Glutamatergic neuron (in vitro differentiated cells): Measurements from ENCODE around the gene PLCB4. TPM values are rescaled to one million over a fixed set of nuclear protein-coding genes. Genes with fewer than 3 reads are reported as not detected.

Experiments used
- DNase-seq: peaks from one replicate; pipeline ENCODE4 v3.0.0; 2022
- H3K27ac Mint-ChIP-seq: one replicate; pipeline ENCODE4 v1.8.0; 2020; ENCODE audit warnings: mild to moderate bottlenecking, mixed read lengths, inconsistent platforms; ENCODE audit not compliant: unreplicated experiment
- H3K27me3 Mint-ChIP-seq: one replicate; pipeline ENCODE4 v1.8.0; 2020; ENCODE audit warnings: mild to moderate bottlenecking, moderate library complexity, mixed read lengths, inconsistent platforms; ENCODE audit not compliant: unreplicated experiment
- H3K36me3 Mint-ChIP-seq: one replicate; pipeline ENCODE4 v1.8.0; 2020; ENCODE audit warnings: mild to moderate bottlenecking, mixed read lengths, inconsistent platforms; ENCODE audit not compliant: unreplicated experiment
- H3K4me1 Mint-ChIP-seq: one replicate; pipeline ENCODE4 v1.8.0; 2020; ENCODE audit warnings: mild to moderate bottlenecking, low read depth, mixed read lengths, inconsistent platforms; ENCODE audit not compliant: unreplicated experiment
- H3K4me3 Mint-ChIP-seq: one replicate; pipeline ENCODE4 v1.8.0; 2020; ENCODE audit warnings: mild to moderate bottlenecking, mixed read lengths, inconsistent platforms; ENCODE audit not compliant: unreplicated experiment
- H3K9me3 Mint-ChIP-seq: one replicate; pipeline ENCODE4 v1.8.0; 2020; ENCODE audit warnings: mild to moderate bottlenecking, moderate library complexity, mixed read lengths, inconsistent platforms; ENCODE audit not compliant: unreplicated experiment
- CTCF ChIP-seq: fragments of 200-600 bp; sonication (generic); IDR thresholded peaks from one replicate; pipeline ENCODE4 v1.5.0; 2021; ENCODE audit not compliant: partially characterized antibody, unreplicated experiment
- total RNA-seq: library from RNA; stranded (reverse); fragmentation: NEBNext Ultra II Directional; extraction: Animal tissue kit (Norgen Biotek cat#: 25700); gene quantifications from one replicate; pipeline ENCODE4 v1.2.1, GENCODE V29; 2021; ENCODE audit not compliant: unreplicated experiment

Gene PLCB4
- total RNA-seq, 1 donor from 2014 or later: 28.9 TPM

- no peak overlapping the region for H3K27ac Mint-ChIP-seq
- H3K27me3 Mint-ChIP-seq: no peaks in the 10 kb centered on the region
- H3K9me3 Mint-ChIP-seq: peaks cover 2% of the 10 kb centered on the region
- no peaks in the 10 kb centered on the region for H3K36me3 Mint-ChIP-seq
- H3K4me1 Mint-ChIP-seq: peaks cover 2% of the 10 kb centered on the region
- H3K4me3 Mint-ChIP-seq: no peak overlapping the region
- no peak for DNase-seq
- no peak for TF ChIP-seq CTCF
These were observed 95.1 kb downstream of the PLCB4 start for GRCh38 chr20:9163995-9164394.

GRCh38 chr20:9165261-9165660 is 96.4 kb downstream of the PLCB4 start:
- Mint-ChIP-seq H3K9me3 (no peaks in the 10 kb centered on the region), H3K4me1 (peaks cover 2% of the 10 kb centered on the region), H3K36me3 (no peaks in the 10 kb centered on the region), H3K27me3 (no peaks in the 10 kb centered on the region), H3K4me3 (no peak overlapping the region), H3K27ac (no peak overlapping the region)
- no peak for TF ChIP-seq CTCF
- DNase-seq: no peak

GRCh38 chr20:9166153-9166780 is 97.4 kb downstream of the PLCB4 start:
- Mint-ChIP-seq H3K4me3 (no peak overlapping the region), H3K27ac (no peak overlapping the region), H3K36me3 (no peaks in the 10 kb centered on the region), H3K27me3 (no peaks in the 10 kb centered on the region), H3K9me3 (no peaks in the 10 kb centered on the region), H3K4me1 (no peaks in the 10 kb centered on the region)
- TF ChIP-seq CTCF: no peak
- no peak for DNase-seq

GRCh38 chr20:9169409-9169808 is 100.5 kb downstream of the PLCB4 start:
- Mint-ChIP-seq H3K27ac (no peak overlapping the region), H3K9me3 (no peaks in the 10 kb centered on the region), H3K27me3 (no peaks in the 10 kb centered on the region), H3K4me3 (no peak overlapping the region), H3K36me3 (no peaks in the 10 kb centered on the region), H3K4me1 (peaks cover under 1% of the 10 kb centered on the region)
- no peak for DNase-seq
- no peak for TF ChIP-seq CTCF

GRCh38 chr20:9172851-9173250 is 104.0 kb downstream of the PLCB4 start:
- Mint-ChIP-seq H3K4me1 (peaks cover 2% of the 10 kb centered on the region), H3K36me3 (no peaks in the 10 kb centered on the region), H3K27ac (no peak overlapping the region), H3K27me3 (no peaks in the 10 kb centered on the region), H3K4me3 (no peak overlapping the region), H3K9me3 (no peaks in the 10 kb centered on the region)
- no peak for DNase-seq
- no peak for TF ChIP-seq CTCF
